Islet of Langerhans (tissue), 1 donor: ENCODE results near the gene TPO.
"Not testable (repeated sequence)": the region's sequence is repeated elsewhere in the genome, so short reads cannot be mapped to it uniquely, and the experiment has no call there.

ENCODE experiments used
- FAIRE-seq: peaks from one replicate; lab custom pipeline; 2011; peaks lifted over from hg19 to GRCh38; lab: Jason Lieb, UNC

Gene TPO

GRCh38 chr2:1504311-1504750 lies 91.1 kb downstream of the TPO start:
- no peak for FAIRE-seq

- FAIRE-seq = no peak
Observed at GRCh38 chr2:1505031-1505441, 91.8 kb downstream of the TPO start.

GRCh38 chr2:1509271-1510065 lies 96.2 kb downstream of the TPO start:
- no peak for FAIRE-seq

- FAIRE-seq = no peak
Observed at GRCh38 chr2:1510176-1510575, 96.9 kb downstream of the TPO start.

- FAIRE-seq = no peak
Observed at GRCh38 chr2:1511455-1511854, 98.2 kb downstream of the TPO start.

GRCh38 chr2:1512321-1513289 lies 99.3 kb downstream of the TPO start:
- no peak for FAIRE-seq

- FAIRE-seq = no peak
Observed at GRCh38 chr2:1514391-1515072, 101.3 kb downstream of the TPO start.

GRCh38 chr2:1515073-1515430 lies 101.8 kb downstream of the TPO start:
- FAIRE-seq = no peak

GRCh38 chr2:1515986-1516797 lies 102.9 kb downstream of the TPO start:
- FAIRE-seq = no peak

- FAIRE-seq = no peak
Observed at GRCh38 chr2:1516798-1517060, 103.5 kb downstream of the TPO start.

GRCh38 chr2:1517291-1517690 lies 104.0 kb downstream of the TPO start:
- not testable (repeated sequence) for FAIRE-seq

GRCh38 chr2:1517786-1518185 lies 104.5 kb downstream of the TPO start:
- no peak for FAIRE-seq

GRCh38 chr2:1518331-1518803 lies 105.1 kb downstream of the TPO start:
- no peak for FAIRE-seq

GRCh38 chr2:1518867-1519530 lies 105.7 kb downstream of the TPO start:
- no peak for FAIRE-seq

- FAIRE-seq = no peak
Observed at GRCh38 chr2:1521191-1521877, 108.1 kb downstream of the TPO start.

- no peak for FAIRE-seq
Observed at GRCh38 chr2:1521878-1522830, 108.9 kb downstream of the TPO start.

GRCh38 chr2:1527153-1527992 lies 114.1 kb downstream of the TPO start:
- no peak for FAIRE-seq

- no peak for FAIRE-seq
Observed at GRCh38 chr2:1528273-1529064, 115.2 kb downstream of the TPO start.
